Spleen (tissue), 7 donors: ENCODE data around the gene GRIA4.

Experiments used
- CTCF ChIP-seq, 11 experiments: fragments of 200-600 bp in 7 of 11; fragments of 450-650 bp in 4 of 11; sonication (generic) in 4 of 11; IDR thresholded peaks in 8 of 11; conservative IDR thresholded peaks in 3 of 11; 1 replicate in 7 of 11; 2 replicates in 4 of 11; pipeline versions ENCODE4 v1.4.0 to v1.8.0; 2016 to 2021; ENCODE audit warnings: antibody characterized with exemption in 11 of 11, inconsistent platforms in 4 of 11, mild to moderate bottlenecking in 1 of 11
- POLR2A ChIP-seq, 3 donors: fragments of 450-650 bp; IDR thresholded peaks; one replicate each; pipeline ENCODE4 v1.5.1; 2017; ENCODE audit warnings: antibody characterized with exemption in 3 of 3, mild to moderate bottlenecking in 1 of 3
- POLR2AphosphoS5 ChIP-seq, 3 donors: sonication (generic); formaldehyde crosslinking; IDR thresholded peaks; one replicate each; pipeline ENCODE4 v1.5.1; 2017; ENCODE audit warnings: antibody characterized with exemption in 3 of 3
- donor health status: DM: no; HTN: no; CAD: no; lungs with moderate emphysema.
- donor health status: DM: no; HTN: no; CAD: no.
- donor health status: DM: no; HTN: no; CAD: no.

GRCh38 chr11:105915021-105915420, 305.1 kb downstream of the GRIA4 start:
- no peak for TF ChIP-seq CTCF (IDR thresholded peaks at IDR 0.05 in 8 of 11, conservative IDR thresholded peaks at IDR 0.05 in 3 of 11)
- no peak for TF ChIP-seq POLR2A (IDR thresholded peaks at IDR 0.05)
- TF ChIP-seq POLR2AphosphoS5 (IDR thresholded peaks at IDR 0.05), result no peak
